GM13977 (cell line): ENCODE measurements around the gene ECEL1.

Source experiments
- DNase-seq: peaks from one replicate; pipeline ENCODE4 v3.0.0; 2012; ENCODE audit warnings: low spot score
- CTCF ChIP-seq: IDR thresholded peaks from 2 replicates; pipeline ENCODE4 v1.5.1; 2012; ENCODE audit warnings: mild to moderate bottlenecking, control low read depth; ENCODE audit not compliant: insufficient read depth; ENCODE audit errors: extremely low read depth, missing control alignments
- in situ Hi-C: fragments of 300-500 bp; cut with MboI; formaldehyde crosslinking; loops from one replicate; pipeline ENCODE4 v1.12.0; 2022; ENCODE audit warnings: low sequenced_read_pairs, low pct_unique_long_range_greater_than_20kb, mixed read lengths, inconsistent platforms; ENCODE audit not compliant: unreplicated experiment

The ECEL1 gene

GRCh38 chr2:232521959-232522622 lies 34.5 kb upstream of the ECEL1 start:
- TF ChIP-seq CTCF = peak; percentile 82
- in situ Hi-C loops = no loop called here
- DNase-seq = peak; percentile 94

- TF ChIP-seq CTCF = no peak
- in situ Hi-C loops = no loop called here
- no peak for DNase-seq
Observed at GRCh38 chr2:232521098-232521497, 33.5 kb upstream of the ECEL1 start.

GRCh38 chr2:232520489-232520888 lies 32.9 kb upstream of the ECEL1 start:
- TF ChIP-seq CTCF = no peak
- in situ Hi-C loops = no loop called here
- no peak for DNase-seq

- in situ Hi-C loops = no loop called here
- DNase-seq = no peak
- no peak for TF ChIP-seq CTCF
Observed at GRCh38 chr2:232519581-232520438, 32.2 kb upstream of the ECEL1 start, which contains the start of gene PRSS56. Gene PRSS56 (plus strand): TSS chr2:232520388. CDS start chr2:232520599, 211 bp downstream.

- in situ Hi-C loops = no loop called here
Observed at GRCh38 chr2:232518844-232519243, 31.2 kb upstream of the ECEL1 start.

GRCh38 chr2:232516551-232516950 lies 28.9 kb upstream of the ECEL1 start:
- no peak for DNase-seq
- no peak for TF ChIP-seq CTCF
- in situ Hi-C loops = no loop called here

More at GRCh38 chr2:232518844-232519243, 31.2 kb upstream of the ECEL1 start:
- no peak for TF ChIP-seq CTCF
- DNase-seq = no peak
